Esophagus squamous epithelium (tissue), 5 donors: Measurements from ENCODE around the gene USP21. TPM values are rescaled to one million over a fixed set of nuclear protein-coding genes. Genes with fewer than 3 reads are reported as not detected.
A peak's percentile ranks its signal among the peaks of the same experiment; 100 is the strongest.

Experiments
- DNase-seq: peaks from one replicate; lab custom pipeline; 2025; lab: John Stamatoyannopoulos, UW
- H3K27ac ChIP-seq, 4 donors: fragments of 200-600 bp; sonication (generic); one replicate each; pipeline ENCODE4 v1.5.1; 2016 to 2019; ENCODE audit warnings: mild to moderate bottlenecking in 1 of 4
- H3K27me3 ChIP-seq, 4 donors: fragments of 200-600 bp; sonication (generic); 1 replicate in 3 of 4; 2 replicates in 1 of 4; pipeline versions ENCODE4 v1.5.1 to v1.6.0; 2017 to 2021; ENCODE audit warnings: antibody characterized with exemption in 1 of 4
- H3K36me3 ChIP-seq, 3 donors: fragments of 200-600 bp; sonication (generic); one replicate each; pipeline ENCODE4 v1.5.1; 2016 to 2019
- H3K4me1 ChIP-seq, 3 donors: fragments of 200-600 bp; sonication (generic); one replicate each; pipeline ENCODE4 v1.5.1; 2017 to 2019
- H3K4me3 ChIP-seq, 4 donors: fragments of 200-600 bp; sonication (generic); 1 replicate in 3 of 4; 2 replicates in 1 of 4; pipeline ENCODE4 v1.5.1; 2016 to 2019; ENCODE audit warnings: mild to moderate bottlenecking in 2 of 4, moderate library complexity in 1 of 4
- H3K9me3 ChIP-seq, 3 donors: fragments of 200-600 bp; sonication (generic); one replicate each; pipeline ENCODE4 v1.5.1; 2016 to 2019
- CTCF ChIP-seq, 6 experiments: fragments of 450-650 bp in 4 of 6; fragments of 200-600 bp in 2 of 6; sonication (generic) in 2 of 6; IDR thresholded peaks; one replicate each; pipeline ENCODE4 v1.5.1; 2016 to 2019; ENCODE audit warnings: antibody characterized with exemption in 6 of 6, mild to moderate bottlenecking in 4 of 6, moderate library complexity in 4 of 6
- POLR2A ChIP-seq, 4 donors: fragments of 450-650 bp; IDR thresholded peaks; one replicate each; pipeline ENCODE4 v1.6.1; 2017; ENCODE audit warnings: antibody characterized with exemption in 4 of 4, mild to moderate bottlenecking in 4 of 4, moderate library complexity in 3 of 4
- WGBS, 2 donors: methylation state at CpG; one replicate each; pipeline ENCODE4 v1.1.5; 2018; 5-methylcytosine and 5-hydroxymethylcytosine counted together
- intact Hi-C: fragments of 100-400 bp; cut with DNase I; formaldehyde crosslinking; loops from one replicate; pipeline ENCODE4 v1.15.0; 2022
- total RNA-seq, 4 donors: library from RNA; depleted of rRNA; stranded (reverse); fragments of >200 nt; gene quantifications; one replicate each; pipeline ENCODE4 v1.1.0, GENCODE V29; 2016
- donor health status: DM: yes; HTN: yes; CAD: no.

The USP21 gene
- total RNA-seq, 4 donors from 2014 or later, result 12.1 to 20.4 (median 17.0) TPM

- WGBS, 2 donors, result 24 to 61% methylated on average over 2 of the region's 2 CpGs
- DNase-seq, result no peak
- Histone ChIP-seq H3K4me3 (no peak overlapping the region), H3K4me1 (peaks cover 0 to 77% (median 23%) of the 10 kb centered on the region in 3 donors), H3K27ac (peak overlapping the region; percentile 47 to 86 (median 76)), H3K9me3 (no peaks in the 10 kb centered on the region), H3K27me3 (no peaks in the 10 kb centered on the region), H3K36me3 (peaks cover 0 to 2% (median 0%) of the 10 kb centered on the region in 3 donors)
- intact Hi-C loops, result no loop called here
- TF ChIP-seq CTCF (IDR thresholded peaks at IDR 0.05) (no peak), POLR2A (IDR thresholded peaks at IDR 0.05) (no peak)
Observed at GRCh38 chr1:161185732-161186311, 26.5 kb downstream of the USP21 start.

- H3K9me3 ChIP-seq, result no peaks in the 10 kb centered on the region
- H3K27ac ChIP-seq, result peak overlapping the region in 1 of 4 donors; percentile 86
- no peaks in the 10 kb centered on the region for H3K27me3 ChIP-seq
- H3K36me3 ChIP-seq, result peaks cover 0 to 16% (median 0%) of the 10 kb centered on the region in 3 donors
- intact Hi-C loops, result no loop called here
- no peak overlapping the region for H3K4me3 ChIP-seq
- H3K4me1 ChIP-seq, result peaks cover 0 to 72% (median 17%) of the 10 kb centered on the region in 3 donors
- DNase-seq, result no peak
- no peak for TF ChIP-seq POLR2A (IDR thresholded peaks at IDR 0.05)
- TF ChIP-seq CTCF (IDR thresholded peaks at IDR 0.05), result no peak
- 50 to 77% methylated on average over 2 to 3 of the region's 3 CpGs for WGBS, 2 donors
Observed at GRCh38 chr1:161187311-161187710, 28.0 kb downstream of the USP21 start.

- DNase-seq, result no peak
- Histone ChIP-seq H3K27ac (no peak overlapping the region), H3K9me3 (no peaks in the 10 kb centered on the region), H3K4me3 (no peak overlapping the region), H3K27me3 (no peaks in the 10 kb centered on the region), H3K36me3 (peaks cover 0 to 21% (median 0%) of the 10 kb centered on the region in 3 donors), H3K4me1 (peaks cover 0 to 74% (median 23%) of the 10 kb centered on the region in 3 donors)
- intact Hi-C loops, result no loop called here
- WGBS, 2 donors, result 70 to 74% methylated on average over 6 of the region's 6 CpGs
- TF ChIP-seq CTCF (IDR thresholded peaks at IDR 0.05) (no peak), POLR2A (IDR thresholded peaks at IDR 0.05) (no peak)
Observed at GRCh38 chr1:161188381-161188780, 29.1 kb downstream of the USP21 start.

GRCh38 chr1:161189036-161189435, 29.7 kb downstream of the USP21 start:
- no peak overlapping the region for H3K4me3 ChIP-seq
- peaks cover 0 to 27% (median 0%) of the 10 kb centered on the region in 3 donors for H3K36me3 ChIP-seq
- no peak for DNase-seq
- H3K9me3 ChIP-seq, result no peaks in the 10 kb centered on the region
- no peak for TF ChIP-seq CTCF (IDR thresholded peaks at IDR 0.05)
- no peak for TF ChIP-seq POLR2A (IDR thresholded peaks at IDR 0.05)
- peaks cover 4 to 75% (median 29%) of the 10 kb centered on the region in 3 donors for H3K4me1 ChIP-seq
- WGBS, 2 donors, result 88 to 89% methylated on average over 5 of the region's 5 CpGs
- no peaks in the 10 kb centered on the region for H3K27me3 ChIP-seq
- H3K27ac ChIP-seq, result peak overlapping the region in 1 of 4 donors; percentile 9
- intact Hi-C loops, result no loop called here

- TF ChIP-seq CTCF (IDR thresholded peaks at IDR 0.05), result no peak
- TF ChIP-seq POLR2A (IDR thresholded peaks at IDR 0.05), result no peak
- H3K9me3 ChIP-seq, result no peaks in the 10 kb centered on the region
- H3K4me3 ChIP-seq, result no peak overlapping the region
- WGBS, 2 donors, result 83% methylated on average over 5 of the region's 22 CpGs; no CpG with 5 or more reads in 1 of the 2 donors
- DNase-seq, result no peak
- H3K4me1 ChIP-seq, result peaks cover 4 to 74% (median 38%) of the 10 kb centered on the region in 3 donors
- H3K27me3 ChIP-seq, result no peaks in the 10 kb centered on the region
- intact Hi-C loops, result no loop called here
- H3K27ac ChIP-seq, result no peak overlapping the region
- peaks cover 0 to 27% (median 0%) of the 10 kb centered on the region in 3 donors for H3K36me3 ChIP-seq
Observed at GRCh38 chr1:161190962-161191521, 31.7 kb downstream of the USP21 start.
